HCT116 (cell line): Measurements from ENCODE around the gene DTYMK. TPM values are rescaled to one million over a fixed set of nuclear protein-coding genes. Genes with fewer than 3 reads are reported as not detected.

ENCODE experiments used
- ATAC-seq: fragments of 200-7000 bp; cut with Tn5 transposase; 2 replicates; pipeline ENCODE4 v1.9.1; 2020; ENCODE audit warnings: mild to moderate bottlenecking, moderate library complexity
- BruUV-seq: library from RNA; stranded (reverse); fragments of 400-500 nt; replicated peaks from 2 replicates; lab custom pipeline; 2021; lab: Mats Ljungman, UMichigan
- CTCF ChIA-PET: fragments of 300-600 bp; sonication (Branson Sonifier 250); formaldehyde crosslinking; loops from one replicate; lab custom pipeline; 2021; ENCODE audit warnings: antibody characterized with exemption; lab: Charles Lee
- POLR2A ChIA-PET: fragments of 300-600, 350-600 bp; sonication (Branson Sonifier 250); formaldehyde crosslinking; loops from one replicate; lab custom pipeline; 2021; ENCODE audit warnings: antibody characterized with exemption; lab: Charles Lee
- RAD21 ChIA-PET, 2 experiments: fragments of 300-600 bp; sonication (Branson Sonifier 250); formaldehyde crosslinking; loops; one replicate each; lab custom pipeline; 2023; ENCODE audit warnings: low total read pairs in 2 of 2; ENCODE audit not compliant: uncharacterized antibody in 2 of 2, unreplicated experiment in 2 of 2, low non-redundant PET in 1 of 2; lab: Charles Lee
- DNase-seq: peaks from one replicate; pipeline ENCODE4 v3.0.0-alpha.2; 2010; ENCODE audit warnings: low read depth, low spot score
- H2AFZ ChIP-seq: fragments of 200-600 bp; shearing (Covaris generic), sonication (generic); 2 replicates; pipeline ENCODE4 v1.6.1; 2017; ENCODE audit warnings: low read depth, mixed run types, mixed read lengths, antibody characterized with exemption, low read length; ENCODE audit not compliant: poor library complexity, severe bottlenecking
- H3K27ac ChIP-seq: 2 replicates; pipeline ENCODE4 v1.5.1; 2012; ENCODE audit warnings: low read depth, low read length
- H3K27me3 ChIP-seq: fragments of 200-600 bp; sonication (generic); 2 replicates; pipeline ENCODE4 v1.6.1; 2016; ENCODE audit warnings: mixed run types, low read length, mixed read lengths; ENCODE audit not compliant: insufficient read depth
- H3K36me3 ChIP-seq, 2 experiments: fragments of 200-500 bp in 1 of 2; fragments of 200-600 bp in 1 of 2; sonication (Bioruptor generic) in 1 of 2; sonication (generic) in 1 of 2; 2 replicates each; pipeline versions ENCODE4 v1.5.1 to v1.6.1; 2014 to 2016; ENCODE audit warnings: low read length in 2 of 2, inconsistent platforms in 1 of 2, mixed read lengths in 1 of 2, mixed run types in 1 of 2; ENCODE audit not compliant: insufficient read depth in 2 of 2, control insufficient read depth in 1 of 2
- H3K4me1 ChIP-seq, 2 experiments: fragments of 200-600 bp in 1 of 2; sonication (generic) in 1 of 2; 2 replicates each; pipeline versions ENCODE4 v1.5.1 to v1.6.1; 2012 to 2017; ENCODE audit warnings: low read length in 2 of 2, inconsistent platforms in 1 of 2, mild to moderate bottlenecking in 1 of 2, mixed read lengths in 1 of 2, mixed run types in 1 of 2, moderate library complexity in 1 of 2; ENCODE audit not compliant: insufficient read depth in 2 of 2, control insufficient read depth in 1 of 2
- H3K4me2 ChIP-seq: fragments of 200-600 bp; sonication (generic); 2 replicates; pipeline ENCODE4 v1.6.1; 2017; ENCODE audit warnings: mixed run types, low read length, mixed read lengths
- H3K4me3 ChIP-seq, 2 experiments: fragments of 200-600 bp in 1 of 2; sonication (generic) in 1 of 2; replicated peaks in 1 of 2; 2 replicates each; pipeline ENCODE4 v1.5.1; 2011 to 2016; ENCODE audit warnings: low read length in 2 of 2, control low read depth in 1 of 2, low read depth in 1 of 2, mild to moderate bottlenecking in 1 of 2, mixed read lengths in 1 of 2, mixed run types in 1 of 2
- H3K79me2 ChIP-seq: fragments of 200-600 bp; sonication (generic); 2 replicates; pipeline ENCODE4 v1.6.1; 2017; ENCODE audit warnings: mild to moderate bottlenecking, mixed run types, low read length, moderate library complexity, mixed read lengths; ENCODE audit not compliant: insufficient read depth
- H3K9ac ChIP-seq: fragments of 200-600 bp; sonication (generic); 2 replicates; pipeline ENCODE4 v1.6.1; 2016; ENCODE audit warnings: low read length, mixed read lengths
- H3K9me2 ChIP-seq: fragments of 200-600 bp; sonication (generic), shearing (Covaris generic); 2 replicates; pipeline ENCODE4 v1.6.1; 2017; ENCODE audit warnings: mixed run types, mild to moderate bottlenecking, moderate library complexity; ENCODE audit not compliant: insufficient read depth
- H3K9me3 ChIP-seq, 2 experiments: fragments of 200-500 bp in 1 of 2; fragments of 200-600 bp in 1 of 2; sonication (Bioruptor generic) in 1 of 2; sonication (generic) in 1 of 2; 2 replicates each; pipeline ENCODE4 v1.6.1; 2014 to 2017; ENCODE audit warnings: low read length in 2 of 2, mixed read lengths in 2 of 2, inconsistent platforms in 1 of 2, low read depth in 1 of 2, mild to moderate bottlenecking in 1 of 2, mixed run types in 1 of 2, moderate library complexity in 1 of 2; ENCODE audit not compliant: control insufficient read depth in 1 of 2, insufficient read depth in 1 of 2
- H4K20me1 ChIP-seq: fragments of 200-600 bp; sonication (generic), shearing (Covaris generic); 2 replicates; pipeline ENCODE4 v1.6.1; 2017; ENCODE audit warnings: mixed run types, mild to moderate bottlenecking, moderate library complexity; ENCODE audit not compliant: insufficient read depth
- ATF3 ChIP-seq: IDR thresholded peaks from 2 replicates; pipeline ENCODE4 v1.6.1; 2012
- CBX3 ChIP-seq: IDR thresholded peaks from 2 replicates; pipeline ENCODE4 v1.6.1; 2012; ENCODE audit warnings: low read depth
- CEBPB ChIP-seq: IDR thresholded peaks from 2 replicates; pipeline ENCODE4 v1.6.1; 2012; ENCODE audit warnings: low read depth
- ELF1 ChIP-seq: IDR thresholded peaks from 2 replicates; pipeline ENCODE4 v1.6.1; 2012; ENCODE audit warnings: low read depth, borderline replicate concordance
- EZH2 ChIP-seq: fragments of 200-600 bp; sonication (generic); IDR thresholded peaks from 2 replicates; pipeline ENCODE4 v1.6.1; 2017; ENCODE audit warnings: antibody characterized with exemption, mixed run types
- EZH2phosphoT487 ChIP-seq: fragments of 200-600 bp; IDR thresholded peaks from 2 replicates; pipeline ENCODE4 v1.6.1; 2018; ENCODE audit warnings: antibody characterized with exemption, borderline replicate concordance
- JUND ChIP-seq: IDR thresholded peaks from 2 replicates; pipeline ENCODE4 v1.6.1; 2012
- MAX ChIP-seq: IDR thresholded peaks from 2 replicates; pipeline ENCODE4 v1.6.1; 2012
- POLR2A ChIP-seq: IDR thresholded peaks from 2 replicates; pipeline ENCODE4 v1.7.0; 2011; ENCODE audit warnings: borderline replicate concordance; ENCODE audit not compliant: insufficient read depth, insufficient read length; ENCODE audit errors: extremely low read depth
- RAD21 ChIP-seq: IDR thresholded peaks from 2 replicates; pipeline ENCODE4 v1.6.1; 2012; ENCODE audit warnings: low read depth, mild to moderate bottlenecking
- SIN3A ChIP-seq: IDR thresholded peaks from 2 replicates; pipeline ENCODE4 v1.6.1; 2012; ENCODE audit warnings: low read depth
- SRF ChIP-seq: IDR thresholded peaks from 2 replicates; pipeline ENCODE4 v1.6.1; 2012; ENCODE audit warnings: low read depth
- TCF7L2 ChIP-seq: IDR thresholded peaks from 2 replicates; pipeline ENCODE4 v1.7.0; 2011; ENCODE audit warnings: borderline replicate concordance, inconsistent platforms; ENCODE audit not compliant: insufficient read depth, insufficient read length; ENCODE audit errors: extremely low read depth
- YY1 ChIP-seq: IDR thresholded peaks from 2 replicates; pipeline ENCODE4 v1.6.1; 2011; ENCODE audit warnings: low read length, low read depth, moderate library complexity, mild to moderate bottlenecking; ENCODE audit not compliant: insufficient replicate concordance; ENCODE audit errors: extremely low read depth
- ZFX ChIP-seq: fragments of 450-650 bp; IDR thresholded peaks from 2 replicates; pipeline ENCODE4 v1.6.1; 2017
- ZNF274 ChIP-seq: fragments of 200-500 bp; sonication (Bioruptor generic); IDR thresholded peaks from 2 replicates; pipeline ENCODE4 v1.6.1; 2014; ENCODE audit warnings: mild to moderate bottlenecking, low read depth, low read length, inconsistent platforms
- intact Hi-C: fragments of 100-400 bp; cut with micrococcal nuclease; formaldehyde crosslinking; loops from 2 replicates; pipeline ENCODE4 v1.10.0; 2022
- total RNA-seq: library from RNA; stranded (reverse); gene quantifications from one replicate; pipeline ENCODE4 v1.2.1, GENCODE V29; 2021; ENCODE audit not compliant: unreplicated experiment

DTYMK gene
- total RNA-seq, 1 experiment from 2014 or later, result 83.3 TPM

GRCh38 chr2:241649927-241650326 is 36.7 kb downstream of the DTYMK start (continued):
- TF ChIP-seq TCF7L2, result no peak
- TF ChIP-seq SRF, result no peak
- TF ChIP-seq EZH2phosphoT487, result no peak
- TF ChIP-seq CBX3, result no peak
- TF ChIP-seq RAD21, result no peak
- no peak for TF ChIP-seq YY1

GRCh38 chr2:241649404-241649803 is 37.2 kb downstream of the DTYMK start:
- no TSS peak for BruUV-seq
- POLR2A ChIA-PET, result interaction anchor here (2.0 kb wide), 1 partner anchor 11 kb away, joined by 4 read pairs; the partner anchor contains the start of gene ATG4B
- CTCF ChIA-PET, result no interaction called here

More at GRCh38 chr2:241649404-241649803, 37.2 kb downstream of the DTYMK start:
- H3K4me1 ChIP-seq, result no peaks in the 10 kb centered on the region
- RAD21 ChIA-PET, result interaction anchor here in 1 of 2 experiments (0.7 kb wide), 1 partner anchor 12 kb away, joined by 3 read pairs; the partner anchor contains the start of gene THAP4
- no peak overlapping the region for H3K27ac ChIP-seq
- DNase-seq, result no peak
- no peak for TF ChIP-seq ATF3
- TF ChIP-seq ZFX, result no peak
- no peak for TF ChIP-seq RAD21
- no peak for TF ChIP-seq JUND
- no peak for TF ChIP-seq YY1
- TF ChIP-seq SIN3A, result no peak
- no peak for TF ChIP-seq CBX3
- no peak for TF ChIP-seq ELF1
- TF ChIP-seq EZH2, result no peak
- TF ChIP-seq MAX, result no peak
- TF ChIP-seq ZNF274, result no peak
- no peak for TF ChIP-seq CEBPB
- no peak for TF ChIP-seq POLR2A
- H3K36me3 ChIP-seq, result peaks cover 6 to 9% of the 10 kb centered on the region in 2 experiments; a peak in 3 of 4 replicates
- no peaks in the 10 kb centered on the region for H3K9me2 ChIP-seq
- H3K79me2 ChIP-seq, result peaks cover 85% of the 10 kb centered on the region
- intact Hi-C loops, result no loop called here
- H2AFZ ChIP-seq, result no peak overlapping the region
- H3K9me3 ChIP-seq, result no peaks in the 10 kb centered on the region
- no peaks in the 10 kb centered on the region; the same call in 1 of the 2 replicates for H4K20me1 ChIP-seq
- no peak overlapping the region for H3K9ac ChIP-seq
- ATAC-seq, result no peak
- H3K27me3 ChIP-seq, result no peaks in the 10 kb centered on the region
- H3K4me3 ChIP-seq, result no peak overlapping the region
- no peak overlapping the region for H3K4me2 ChIP-seq
